AG10803 (cell line): ENCODE measurements around the gene CHST5.

Experiments
- DNase-seq: peaks from one replicate; pipeline ENCODE4 v3.0.0; 2010; ENCODE audit warnings: low read depth
- H3K4me3 ChIP-seq: 2 replicates; pipeline ENCODE4 v1.5.1; 2011; ENCODE audit warnings: mild to moderate bottlenecking, low read length, control low read depth
- CTCF ChIP-seq: conservative IDR thresholded peaks from 2 replicates; pipeline ENCODE4 v1.5.1; 2011; ENCODE audit warnings: mild to moderate bottlenecking, low read length, control low read depth, inconsistent platforms

The CHST5 gene

GRCh38 chr16:75482434-75483205, 53.3 kb downstream of the CHST5 start:
- no peak for DNase-seq

GRCh38 chr16:75481475-75481874, 54.4 kb downstream of the CHST5 start:
- no peak for DNase-seq
- TF ChIP-seq CTCF: no peak
- H3K4me3 ChIP-seq: no peak overlapping the region

More at GRCh38 chr16:75482434-75483205, 53.3 kb downstream of the CHST5 start:
- no peak overlapping the region for H3K4me3 ChIP-seq
- TF ChIP-seq CTCF: no peak

- no peak for TF ChIP-seq CTCF
- no peak overlapping the region for H3K4me3 ChIP-seq
- DNase-seq: no peak
Measured at GRCh38 chr16:75479421-75479990, 56.4 kb downstream of the CHST5 start.
